ENCODE results near the gene MKNK2. TPM values are rescaled to one million over a fixed set of nuclear protein-coding genes. Genes with fewer than 3 reads are reported as not detected.
"Not testable (repeated sequence)": the region's sequence is repeated elsewhere in the genome, so short reads cannot be mapped to it uniquely, and the experiment has no call there.

MKNK2 gene
- total and polyA plus RNA-seq, 5 donors = 75.9 to 151 (median 110) TPM

- Histone ChIP-seq H3K4me3 (ENCODE audit: low read length) (no peak overlapping the region), H3K9me3 (ENCODE audit: control insufficient read depth, low read length) (no peaks in the 10 kb centered on the region), H3K4me1 (ENCODE audit: control insufficient read depth, insufficient read depth, low read length) (no peaks in the 10 kb centered on the region), H3K27ac (ENCODE audit: low read length) (no peak overlapping the region), H3K27me3 (ENCODE audit: control insufficient read depth, insufficient read depth) (no peaks in the 10 kb centered on the region)
- peak in 1 of 3 donors; percentile 50 for DNase-seq
- intact Hi-C loops (cut with DNase I) = no loop called here
- no peak for ATAC-seq
- 94% methylated on average over 31 of the region's 31 CpGs for WGBS
Measured at GRCh38 chr19:1997353-1998233, 53.5 kb downstream of the MKNK2 start.

- 88% methylated on average over 44 of the region's 44 CpGs for WGBS
- H3K4me3 ChIP-seq (ENCODE audit: low read length) = no peak overlapping the region
- no peaks in the 10 kb centered on the region for H3K27me3 ChIP-seq (ENCODE audit: control insufficient read depth, insufficient read depth)
- H3K9me3 ChIP-seq (ENCODE audit: control insufficient read depth, low read length) = no peaks in the 10 kb centered on the region
- DNase-seq (peak in 1 of 3 donors; percentile 58), ATAC-seq (peak; percentile 28 to 44)
- no peak overlapping the region for H3K27ac ChIP-seq (ENCODE audit: low read length)
- H3K4me1 ChIP-seq (ENCODE audit: control insufficient read depth, insufficient read depth, low read length) = no peaks in the 10 kb centered on the region
- intact Hi-C loops (cut with DNase I) = no loop called here
Measured at GRCh38 chr19:1992759-1993260, 58.2 kb downstream of the MKNK2 start.

- intact Hi-C loops (cut with DNase I) = no loop called here
- ATAC-seq (no peak), DNase-seq (peak in 1 of 3 donors; percentile 31)
- Histone ChIP-seq H3K27me3 (ENCODE audit: control insufficient read depth, insufficient read depth) (no peaks in the 10 kb centered on the region), H3K4me1 (ENCODE audit: control insufficient read depth, insufficient read depth, low read length) (no peaks in the 10 kb centered on the region), H3K27ac (ENCODE audit: low read length) (no peak overlapping the region), H3K4me3 (ENCODE audit: low read length) (no peak overlapping the region), H3K9me3 (ENCODE audit: control insufficient read depth, low read length) (no peaks in the 10 kb centered on the region)
- 88% methylated on average over 30 of the region's 30 CpGs for WGBS
Measured at GRCh38 chr19:1991018-1991913, 59.8 kb downstream of the MKNK2 start.

DNA sequence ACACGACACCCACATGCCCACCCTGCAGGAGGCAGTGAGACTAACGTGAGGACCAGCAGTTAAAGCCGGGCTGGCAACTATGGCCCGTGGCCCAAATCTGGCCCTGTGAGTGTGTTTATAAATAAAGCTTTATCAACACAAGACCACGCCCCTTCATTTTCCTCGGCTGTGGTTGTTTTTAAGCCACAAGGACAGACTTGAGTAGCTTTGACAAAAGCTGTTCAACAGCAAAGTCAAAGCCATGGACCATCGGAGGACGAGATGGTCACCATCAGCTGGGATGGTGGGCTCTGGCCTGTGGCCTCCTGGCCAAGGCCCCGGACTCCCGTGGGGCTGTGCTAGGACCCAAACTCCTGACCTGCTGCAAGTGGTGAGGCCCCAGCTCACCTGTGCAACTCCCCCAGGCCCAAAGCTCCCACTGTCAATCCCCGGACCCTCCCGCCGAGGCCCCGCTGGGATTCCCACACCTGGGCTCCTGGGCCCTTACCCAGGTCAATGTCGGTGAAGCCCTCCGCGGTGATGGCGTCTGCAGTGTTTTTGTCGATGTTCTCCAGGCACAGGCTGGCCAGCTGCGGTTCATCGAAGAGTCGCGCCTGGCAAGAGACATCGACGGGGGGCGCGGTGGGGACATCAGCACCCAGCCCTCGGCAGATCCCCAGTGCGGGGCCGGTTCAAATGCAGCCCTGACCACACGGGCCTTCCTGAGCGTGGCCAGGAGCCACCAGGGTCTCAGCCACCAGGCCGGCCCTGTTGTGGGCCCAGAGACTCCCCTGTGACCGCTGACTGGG lies 60.6 kb downstream of the MKNK2 start:
- DNase-seq = peak in 1 of 3 donors; percentile 42
- Histone ChIP-seq H3K4me3 (ENCODE audit: low read length) (no peak overlapping the region), H3K27me3 (ENCODE audit: control insufficient read depth, insufficient read depth) (no peaks in the 10 kb centered on the region), H3K4me1 (ENCODE audit: control insufficient read depth, insufficient read depth, low read length) (no peaks in the 10 kb centered on the region), H3K27ac (ENCODE audit: low read length) (no peak overlapping the region), H3K9me3 (ENCODE audit: control insufficient read depth, low read length) (no peaks in the 10 kb centered on the region)
- ATAC-seq = no peak
- intact Hi-C loops (cut with DNase I) = no loop called here
- WGBS = 96% methylated on average over 34 of the region's 34 CpGs

GRCh38 chr19:1989513-1990229 lies 61.4 kb downstream of the MKNK2 start:
- no peak for ATAC-seq
- intact Hi-C loops (cut with DNase I) = no loop called here
- H3K27ac ChIP-seq (ENCODE audit: low read length) = no peak overlapping the region
- H3K9me3 ChIP-seq (ENCODE audit: control insufficient read depth, low read length) = no peaks in the 10 kb centered on the region
- no peak overlapping the region for H3K4me3 ChIP-seq (ENCODE audit: low read length)
- H3K27me3 ChIP-seq (ENCODE audit: control insufficient read depth, insufficient read depth) = no peaks in the 10 kb centered on the region
- no peaks in the 10 kb centered on the region for H3K4me1 ChIP-seq (ENCODE audit: control insufficient read depth, insufficient read depth, low read length)
- peak in 1 of 3 donors; percentile 49 for DNase-seq
- WGBS = 90% methylated on average over 40 of the region's 40 CpGs

DNA sequence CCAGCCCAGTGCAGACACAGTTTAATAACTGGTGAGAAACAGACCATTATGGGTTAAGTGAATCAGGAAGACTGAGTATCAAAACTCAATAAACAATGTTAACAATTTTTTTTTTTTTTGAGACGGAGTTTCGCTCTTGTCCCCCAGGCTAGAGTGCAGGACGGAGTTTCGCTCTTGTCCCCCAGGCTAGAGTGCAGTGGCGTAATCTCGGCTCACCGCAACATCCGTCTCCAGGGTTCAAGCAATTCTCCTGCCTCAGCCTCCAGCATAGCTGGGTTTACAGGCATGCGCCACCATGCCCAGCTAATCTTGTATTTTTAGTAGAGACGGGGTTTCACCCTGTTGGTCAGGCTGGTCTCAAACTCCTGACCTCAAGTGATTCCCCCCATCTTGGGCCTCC lies 62.6 kb downstream of the MKNK2 start:
- H3K4me1 ChIP-seq (ENCODE audit: control insufficient read depth, insufficient read depth, low read length); ATAC-seq; H3K4me3 ChIP-seq (ENCODE audit: low read length); H3K27me3 ChIP-seq (ENCODE audit: control insufficient read depth, insufficient read depth); intact Hi-C loops (cut with DNase I); H3K9me3 ChIP-seq (ENCODE audit: control insufficient read depth, low read length); H3K27ac ChIP-seq (ENCODE audit: low read length); DNase-seq: not testable (repeated sequence)
- 86% methylated on average over 10 of the region's 10 CpGs for WGBS

Other genes starting within 250 kb of the MKNK2 start
- gene ATP8B3, start 239.0 kb downstream of the MKNK2 start, total RNA-seq = 1 to 10 TPM in 3 of 4 donors, under 1 TPM in 1; 0.53 to 1.9 (median 1.5) TPM
- gene ATP8B3, start 239.0 kb downstream of the MKNK2 start, polyA plus RNA-seq = 0.97 TPM
- gene REXO1, start 202.8 kb downstream of the MKNK2 start, total RNA-seq = 10 to 100 TPM; 12.8 to 22.1 (median 17.4) TPM
- gene REXO1, start 202.8 kb downstream of the MKNK2 start, polyA plus RNA-seq = 15.3 TPM
- gene KLF16, start 187.7 kb downstream of the MKNK2 start, total RNA-seq = 10 to 100 TPM in 1 of 4 donors, 1 to 10 TPM in 3; 6.4 to 11.1 (median 7.3) TPM
- gene KLF16, start 187.7 kb downstream of the MKNK2 start, polyA plus RNA-seq = 4.5 TPM
- 10 to 100 TPM; 64.4 to 71.3 (median 68.3) TPM for gene ABHD17A, start 165.7 kb downstream of the MKNK2 start, total RNA-seq
- gene ABHD17A, start 165.7 kb downstream of the MKNK2 start, polyA plus RNA-seq = 96.0 TPM
- 1 to 10 TPM; 1.2 to 2.7 (median 2.0) TPM for gene ADAT3, start 145.8 kb downstream of the MKNK2 start, total RNA-seq
- gene ADAT3, start 145.8 kb downstream of the MKNK2 start, polyA plus RNA-seq = 1.8 TPM
- 10 to 100 TPM; 18.4 to 19.9 (median 18.9) TPM for gene SCAMP4, start 145.8 kb downstream of the MKNK2 start, total RNA-seq
- 16.1 TPM for gene SCAMP4, start 145.8 kb downstream of the MKNK2 start, polyA plus RNA-seq
- 10 to 100 TPM; 25.6 to 32.2 (median 29.0) TPM for gene CSNK1G2, start 110.1 kb downstream of the MKNK2 start, total RNA-seq
- gene CSNK1G2, start 110.1 kb downstream of the MKNK2 start, polyA plus RNA-seq = 30.2 TPM
- 10 to 100 TPM; 52.7 to 68.4 (median 62.2) TPM for gene BTBD2, start 35.5 kb downstream of the MKNK2 start, total RNA-seq
- 39.3 TPM for gene BTBD2, start 35.5 kb downstream of the MKNK2 start, polyA plus RNA-seq
- 10 to 100 TPM; 20.9 to 27.0 (median 21.8) TPM for gene MOB3A, start 45.1 kb upstream of the MKNK2 start, total RNA-seq
- 9.5 TPM for gene MOB3A, start 45.1 kb upstream of the MKNK2 start, polyA plus RNA-seq
- 1 to 10 TPM; 1.1 to 3.3 (median 2.3) TPM for gene IZUMO4, start 45.7 kb upstream of the MKNK2 start, total RNA-seq
- gene IZUMO4, start 45.7 kb upstream of the MKNK2 start, polyA plus RNA-seq = 2.7 TPM
- 100 to 1,000 TPM in 2 of 4 donors, 10 to 100 TPM in 2; 82.7 to 145 (median 92.9) TPM for gene AP3D1, start 100.3 kb upstream of the MKNK2 start, total RNA-seq
- 87.3 TPM for gene AP3D1, start 100.3 kb upstream of the MKNK2 start, polyA plus RNA-seq
- 10 to 100 TPM; 12.3 to 17.1 (median 13.4) TPM for gene DOT1L, start 112.7 kb upstream of the MKNK2 start, total RNA-seq
- 6.0 TPM for gene DOT1L, start 112.7 kb upstream of the MKNK2 start, polyA plus RNA-seq
- 10 to 100 TPM; 39.9 to 51.8 (median 45.8) TPM for gene PLEKHJ1, start 185.1 kb upstream of the MKNK2 start, total RNA-seq
- gene PLEKHJ1, start 185.1 kb upstream of the MKNK2 start, polyA plus RNA-seq = 65.2 TPM
- 10 to 100 TPM; 30.0 to 34.9 (median 33.1) TPM for gene SF3A2, start 185.6 kb upstream of the MKNK2 start, total RNA-seq
- 26.4 TPM for gene SF3A2, start 185.6 kb upstream of the MKNK2 start, polyA plus RNA-seq
- 1 to 10 TPM in 2 of 4 donors, under 1 TPM in 2; 0.31 to 1.6 (median 1.1) TPM for gene AMH, start 198.1 kb upstream of the MKNK2 start, total RNA-seq
- 0.36 TPM for gene AMH, start 198.1 kb upstream of the MKNK2 start, polyA plus RNA-seq
- gene JSRP1, start 205.2 kb upstream of the MKNK2 start, total RNA-seq = not detected
- gene JSRP1, start 205.2 kb upstream of the MKNK2 start, polyA plus RNA-seq = 0.75 TPM
- 1 to 10 TPM; 1.0 to 3.1 (median 1.7) TPM for gene PEAK3, start 230.9 kb upstream of the MKNK2 start, total RNA-seq
- gene PEAK3, start 230.9 kb upstream of the MKNK2 start, polyA plus RNA-seq = 0.84 TPM

Data from right cardiac atrium (tissue), 5 donors.